ENCODE data around the gene TRIM9.
"Not testable (repeated sequence)": the region's sequence is repeated elsewhere in the genome, so short reads cannot be mapped to it uniquely, and the experiment has no call there.

TRIM9 gene

GRCh38 chr14:50998612-50999011, 96.3 kb downstream of the TRIM9 start:
- DNase-seq = no peak

GRCh38 chr14:50997712-50998111, 97.2 kb downstream of the TRIM9 start:
- no peak for DNase-seq

GRCh38 chr14:50994158-50994557, 100.7 kb downstream of the TRIM9 start:
- not testable (repeated sequence) for DNase-seq

- no peak for DNase-seq
Observed at GRCh38 chr14:50985859-50986331, 109.0 kb downstream of the TRIM9 start.

GRCh38 chr14:50985124-50985858, 109.6 kb downstream of the TRIM9 start:
- DNase-seq = no peak

GRCh38 chr14:50984036-50984710, 110.7 kb downstream of the TRIM9 start:
- no peak for DNase-seq

- no peak for DNase-seq
Observed at GRCh38 chr14:50979941-50980850, 114.7 kb downstream of the TRIM9 start.

GRCh38 chr14:50978888-50979287, 116.0 kb downstream of the TRIM9 start:
- no peak for DNase-seq

- no peak for DNase-seq
Observed at GRCh38 chr14:50978529-50978871, 116.4 kb downstream of the TRIM9 start.

GRCh38 chr14:50977863-50978528, 116.9 kb downstream of the TRIM9 start:
- no peak for DNase-seq

- no peak for DNase-seq
Observed at GRCh38 chr14:50974118-50974517, 120.8 kb downstream of the TRIM9 start.

- DNase-seq = no peak
Observed at GRCh38 chr14:50972734-50973133, 122.2 kb downstream of the TRIM9 start.

- DNase-seq = no peak
Observed at GRCh38 chr14:50970886-50971781, 123.8 kb downstream of the TRIM9 start.

- DNase-seq = no peak
Observed at GRCh38 chr14:50967790-50968189, 127.1 kb downstream of the TRIM9 start.

- DNase-seq = no peak
Observed at GRCh38 chr14:50967103-50967502, 127.8 kb downstream of the TRIM9 start.

- no peak for DNase-seq
Observed at GRCh38 chr14:50964683-50965390, 130.1 kb downstream of the TRIM9 start.

- DNase-seq = no peak
Observed at GRCh38 chr14:50963919-50964318, 131.0 kb downstream of the TRIM9 start.

- no peak for DNase-seq
Observed at GRCh38 chr14:50961605-50962221, 133.2 kb downstream of the TRIM9 start.

GRCh38 chr14:50957296-50957695, 137.6 kb downstream of the TRIM9 start:
- no peak for DNase-seq

GRCh38 chr14:50956421-50956820, 138.5 kb downstream of the TRIM9 start:
- DNase-seq = not testable (repeated sequence)

Measured in activated CD4-positive, CD25-positive, alpha-beta regulatory T cell treated with anti-CD3 and anti-CD28 coated beads, Interleukin-2, amount 50 U/mL, for 72 hours (primary cell).